Stimulated activated naive CD8-positive, alpha-beta T cell treated with anti-CD3 and anti-CD28 coated beads, Interleukin-15, amount 100 ng/mL, for 72 hours (primary cell): ENCODE measurements around the gene IL6ST.

Experiments used
- ATAC-seq: fragments of 150-1000 bp; cut with Tn5 transposase; 2 replicates; pipeline ENCODE4 v1.10.0; 2021; ENCODE audit warnings: mild to moderate bottlenecking, moderate library complexity
- DNase-seq, 2 donors: peaks; one replicate each; pipeline ENCODE4 v3.0.0; 2021 to 2022
- H3K27ac Mint-ChIP-seq, 2 donors: one replicate each; pipeline ENCODE4 v1.8.0; 2022; ENCODE audit warnings: mild to moderate bottlenecking in 2 of 2, mixed read lengths in 2 of 2, moderate library complexity in 2 of 2
- H3K27me3 Mint-ChIP-seq: one replicate; pipeline ENCODE4 v1.8.0; 2022; ENCODE audit warnings: mixed read lengths
- H3K4me1 Mint-ChIP-seq: one replicate; pipeline ENCODE4 v1.8.0; 2022; ENCODE audit warnings: mild to moderate bottlenecking, mixed read lengths
- H3K4me3 Mint-ChIP-seq, 2 donors: one replicate each; pipeline ENCODE4 v1.8.0; 2022; ENCODE audit warnings: mild to moderate bottlenecking in 2 of 2, mixed read lengths in 2 of 2, moderate library complexity in 1 of 2
- H3K9me3 Mint-ChIP-seq, 2 donors: one replicate each; pipeline ENCODE4 v1.8.0; 2022; ENCODE audit warnings: mixed read lengths in 2 of 2

The IL6ST gene

DNA sequence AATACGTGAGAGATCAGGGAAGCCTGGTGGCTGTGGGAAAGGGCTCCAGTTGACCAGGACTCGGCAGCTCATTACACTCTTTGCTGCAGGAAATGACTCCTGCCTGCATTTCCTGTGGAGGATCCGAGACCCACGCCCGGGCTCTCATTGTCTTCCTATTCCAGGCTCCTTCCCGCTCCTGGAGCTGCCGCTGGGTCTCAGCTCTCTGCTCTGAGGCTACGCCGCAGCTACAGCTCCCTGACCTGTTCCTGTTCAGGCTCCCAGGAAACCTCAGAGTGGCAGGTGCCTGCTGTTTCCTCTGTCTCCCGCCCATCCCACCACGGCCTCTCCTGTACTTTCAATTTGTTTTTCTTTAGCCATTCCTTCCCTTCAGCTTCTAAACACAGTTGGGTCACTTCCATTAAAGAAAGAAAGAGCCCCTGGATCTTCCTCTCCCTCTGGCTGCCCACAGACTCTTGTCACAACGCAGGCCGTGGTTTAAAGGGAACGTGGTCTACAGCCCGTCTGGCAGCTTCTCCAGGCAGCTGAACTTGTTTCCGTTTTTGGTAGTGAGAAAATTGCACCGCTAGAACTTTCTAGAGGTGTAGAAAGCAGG lies 71.5 kb downstream of the IL6ST start:
- H3K27ac Mint-ChIP-seq: peak overlapping the region; percentile 92 to 97

DNA sequence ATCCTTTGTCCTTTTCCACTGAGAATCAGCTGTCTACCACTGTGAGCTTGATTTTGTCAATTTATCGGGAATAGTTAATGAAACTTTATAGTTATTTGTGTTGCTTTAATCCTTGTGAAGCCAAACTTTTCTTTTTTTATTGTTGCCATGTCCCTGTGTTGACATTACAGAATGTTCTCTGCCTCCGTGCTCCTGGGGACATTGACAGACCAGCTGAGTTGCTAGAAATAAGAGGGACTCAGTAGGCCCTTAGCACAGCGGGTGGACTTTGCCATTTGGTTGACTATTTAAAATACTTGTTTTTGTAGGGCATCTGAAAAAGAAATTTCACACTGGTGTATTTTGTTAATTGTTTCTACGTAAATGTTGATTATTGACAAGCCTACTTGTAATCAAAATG lies 73.1 kb downstream of the IL6ST start:
- DNase-seq (no peak), ATAC-seq (no peak)
- Mint-ChIP-seq H3K27me3 (no peaks in the 10 kb centered on the region), H3K4me1 (peaks cover 47% of the 10 kb centered on the region), H3K27ac (no peak overlapping the region), H3K9me3 (no peaks in the 10 kb centered on the region), H3K4me3 (no peak overlapping the region)

More for the DNA sequence above, 71.5 kb downstream of the IL6ST start:
- Mint-ChIP-seq H3K4me3 (peak overlapping the region; percentile 87 to 95), H3K4me1 (peaks cover 41% of the 10 kb centered on the region), H3K27me3 (no peaks in the 10 kb centered on the region), H3K9me3 (no peaks in the 10 kb centered on the region)
- peak; percentile 64 for ATAC-seq
- DNase-seq: no peak

DNA sequence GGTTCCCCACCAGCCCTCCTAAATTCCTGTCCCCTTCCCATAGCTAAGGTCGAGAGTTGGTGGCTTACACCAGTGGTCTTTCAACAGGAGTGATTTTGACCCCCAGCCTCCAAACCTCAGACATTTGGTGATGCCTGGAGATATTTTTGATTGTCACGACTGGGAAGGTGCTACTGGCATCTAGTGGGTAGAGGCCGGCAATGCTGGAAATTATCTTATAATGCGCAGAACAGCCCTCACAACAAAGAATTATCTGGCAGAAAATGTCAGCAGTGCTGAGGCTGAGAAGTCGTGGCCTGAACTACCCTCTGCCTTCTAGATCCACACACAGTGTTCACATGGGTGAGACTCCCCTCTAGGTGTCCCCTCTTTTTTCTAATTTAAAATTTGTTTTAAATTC lies 74.0 kb downstream of the IL6ST start:
- H3K4me3 Mint-ChIP-seq: no peak overlapping the region
- peaks cover 47% of the 10 kb centered on the region for H3K4me1 Mint-ChIP-seq
- DNase-seq: no peak
- H3K27me3 Mint-ChIP-seq: no peaks in the 10 kb centered on the region
- H3K27ac Mint-ChIP-seq: no peak overlapping the region
- no peaks in the 10 kb centered on the region for H3K9me3 Mint-ChIP-seq
- no peak for ATAC-seq

DNA sequence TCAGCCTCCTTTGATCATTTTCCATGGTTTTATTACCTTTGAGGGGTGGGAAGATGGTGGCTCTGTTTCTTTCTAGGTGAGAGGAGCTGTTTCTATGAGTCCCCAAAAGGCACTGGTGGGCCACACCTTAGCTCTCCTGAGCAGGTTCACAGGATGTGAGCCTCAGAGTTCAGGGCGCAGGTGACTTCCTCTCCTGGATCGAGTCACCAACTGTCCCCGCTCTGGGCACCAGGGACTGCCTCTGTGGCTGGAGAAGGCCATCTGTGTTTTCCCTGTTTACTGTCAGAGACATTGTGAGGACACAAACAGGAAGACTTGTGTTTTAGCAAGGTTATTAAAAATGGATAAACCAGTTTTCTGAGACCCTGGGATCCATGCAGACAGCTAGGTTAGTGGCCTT lies 75.1 kb downstream of the IL6ST start:
- H3K4me3 Mint-ChIP-seq: peak overlapping the region; percentile 16 to 17
- ATAC-seq (no peak), DNase-seq (no peak)
- no peaks in the 10 kb centered on the region for H3K27me3 Mint-ChIP-seq
- H3K27ac Mint-ChIP-seq: peak overlapping the region; percentile 47 to 64
- no peaks in the 10 kb centered on the region for H3K9me3 Mint-ChIP-seq
- peaks cover 47% of the 10 kb centered on the region for H3K4me1 Mint-ChIP-seq

DNA sequence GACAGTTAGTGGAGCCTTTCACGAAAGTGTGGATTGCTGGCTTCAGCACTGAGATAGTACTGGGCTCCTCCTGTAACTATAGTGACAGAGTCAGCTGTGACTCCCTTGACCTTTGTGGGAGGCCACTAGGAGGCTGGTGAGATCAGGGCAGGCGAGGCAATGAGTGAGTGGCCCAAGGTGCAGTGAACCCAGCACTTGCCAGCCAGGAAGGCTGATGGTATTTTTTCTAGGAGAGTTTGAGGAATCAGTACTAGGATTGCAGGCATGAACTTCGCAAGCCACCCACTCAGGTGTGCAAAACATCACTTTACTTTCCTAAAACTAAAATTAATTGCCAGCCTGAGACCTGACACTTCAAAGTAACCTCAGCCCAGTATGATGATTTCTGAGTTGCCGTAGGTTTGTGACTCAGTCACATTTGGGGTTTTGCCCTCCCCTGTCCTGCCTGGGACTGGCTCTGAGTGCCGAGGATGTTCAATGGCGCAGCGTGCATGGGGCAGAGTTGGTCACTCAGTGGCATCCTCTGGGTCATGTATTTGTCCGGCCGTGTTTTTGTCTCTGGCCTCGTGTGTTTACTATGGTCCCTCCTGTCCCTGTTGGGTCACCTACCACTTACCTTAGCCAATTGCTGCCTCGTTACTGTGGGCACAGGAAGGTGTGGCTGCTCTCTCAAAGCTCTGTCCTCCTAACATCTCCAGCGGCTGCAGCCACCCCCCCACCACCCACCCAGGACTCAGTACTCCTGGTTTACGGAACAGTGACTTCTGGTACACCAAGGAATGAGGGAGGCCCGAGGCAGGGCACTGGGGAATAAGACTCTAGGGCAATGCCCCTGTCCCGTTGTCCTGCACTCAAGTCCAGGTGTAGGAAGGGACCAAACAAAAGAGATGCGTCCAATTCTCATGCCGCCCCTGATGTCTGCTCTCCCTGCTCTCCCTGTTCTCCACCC lies 76.4 kb downstream of the IL6ST start:
- H3K27me3 Mint-ChIP-seq: no peaks in the 10 kb centered on the region
- no peak overlapping the region for H3K4me3 Mint-ChIP-seq
- no peak overlapping the region for H3K27ac Mint-ChIP-seq
- ATAC-seq (peak; percentile 90), DNase-seq (no peak)
- H3K9me3 Mint-ChIP-seq: no peaks in the 10 kb centered on the region
- H3K4me1 Mint-ChIP-seq: peaks cover 39% of the 10 kb centered on the region

DNA sequence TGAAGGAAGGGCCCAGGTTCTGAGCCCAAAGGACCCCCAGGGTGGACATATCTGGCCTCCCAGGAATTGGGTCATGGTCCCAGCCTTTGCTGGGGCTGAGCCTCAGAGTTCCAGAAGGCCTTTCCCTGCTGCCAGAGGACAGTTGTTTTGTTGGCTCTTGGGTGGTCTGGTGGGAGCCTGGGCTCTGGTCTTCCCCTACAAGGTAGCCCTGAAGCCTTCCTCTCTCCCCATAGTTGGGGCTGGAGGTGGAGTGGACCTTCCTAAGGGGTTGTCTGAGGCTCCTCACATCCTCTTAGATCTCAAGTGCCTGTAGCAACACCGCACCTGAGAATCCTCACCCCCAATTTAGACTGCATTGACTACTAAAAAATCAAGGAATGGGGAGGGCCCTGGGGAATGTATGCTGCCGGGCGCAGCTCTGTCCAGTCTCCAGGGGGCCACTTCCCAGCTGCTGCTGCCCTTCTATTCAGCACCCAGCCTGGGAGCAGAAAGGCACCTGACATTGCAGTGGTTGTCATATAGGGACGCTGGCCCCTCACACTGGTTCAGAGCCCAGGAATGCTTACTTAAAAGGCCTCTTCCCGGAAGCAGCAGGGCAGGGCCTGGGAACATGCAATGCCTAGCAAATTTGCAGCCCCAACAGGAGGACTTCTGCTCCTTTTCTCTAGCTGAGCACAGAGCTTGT lies 77.2 kb downstream of the IL6ST start:
- Mint-ChIP-seq H3K27me3 (no peaks in the 10 kb centered on the region), H3K4me3 (no peak overlapping the region), H3K27ac (no peak overlapping the region), H3K9me3 (no peaks in the 10 kb centered on the region), H3K4me1 (peaks cover 31% of the 10 kb centered on the region)
- no peak for ATAC-seq
- DNase-seq: no peak

DNA sequence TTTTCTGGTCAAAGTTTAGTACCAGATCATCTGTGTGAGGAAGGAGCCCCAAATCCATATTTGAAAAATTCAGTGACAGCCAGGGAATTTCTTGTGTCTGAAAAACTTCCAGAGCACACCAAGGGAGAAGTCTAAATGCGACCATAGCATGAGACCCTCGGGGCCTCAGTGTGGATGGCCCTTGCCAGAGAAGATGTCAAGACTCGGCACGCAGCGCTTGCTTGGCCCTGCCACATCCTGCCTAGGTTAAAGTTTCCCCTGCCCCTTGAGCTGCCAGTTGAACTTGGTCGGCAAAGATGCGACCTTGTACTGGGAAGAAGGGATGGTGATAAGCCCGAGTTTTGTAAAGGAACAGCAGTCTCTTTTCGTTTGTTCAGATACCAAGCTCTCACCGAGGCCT lies 77.8 kb downstream of the IL6ST start:
- ATAC-seq (no peak), DNase-seq (no peak)
- Mint-ChIP-seq H3K27me3 (no peaks in the 10 kb centered on the region), H3K9me3 (peaks cover 0 to 4% of the 10 kb centered on the region in 2 donors), H3K4me3 (no peak overlapping the region), H3K4me1 (peaks cover 37% of the 10 kb centered on the region), H3K27ac (no peak overlapping the region)

DNA sequence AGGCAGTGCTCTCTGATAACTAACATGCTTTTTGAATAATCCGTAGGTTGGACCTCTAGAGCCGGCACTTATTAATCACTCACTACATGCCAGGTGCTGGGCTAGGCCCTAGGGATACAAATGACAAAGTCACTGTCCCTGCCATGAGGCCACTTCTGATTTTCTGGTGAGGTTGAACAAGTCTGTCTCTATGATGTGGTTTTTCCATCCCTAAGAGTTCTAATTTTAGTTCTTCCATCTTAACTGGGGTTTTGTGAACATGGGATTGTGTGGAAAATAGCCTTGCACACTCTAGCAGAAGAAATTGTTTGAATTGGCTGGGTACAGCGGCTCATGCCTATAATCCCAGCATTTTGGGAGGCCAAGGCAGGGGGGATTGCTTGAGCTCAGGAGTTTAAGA lies 79.0 kb downstream of the IL6ST start:
- Mint-ChIP-seq H3K4me1 (peaks cover 43% of the 10 kb centered on the region), H3K9me3 (peaks cover 0 to 4% of the 10 kb centered on the region in 2 donors), H3K4me3 (no peak overlapping the region), H3K27ac (no peak overlapping the region), H3K27me3 (no peaks in the 10 kb centered on the region)
- no peak for DNase-seq
- ATAC-seq: no peak

DNA sequence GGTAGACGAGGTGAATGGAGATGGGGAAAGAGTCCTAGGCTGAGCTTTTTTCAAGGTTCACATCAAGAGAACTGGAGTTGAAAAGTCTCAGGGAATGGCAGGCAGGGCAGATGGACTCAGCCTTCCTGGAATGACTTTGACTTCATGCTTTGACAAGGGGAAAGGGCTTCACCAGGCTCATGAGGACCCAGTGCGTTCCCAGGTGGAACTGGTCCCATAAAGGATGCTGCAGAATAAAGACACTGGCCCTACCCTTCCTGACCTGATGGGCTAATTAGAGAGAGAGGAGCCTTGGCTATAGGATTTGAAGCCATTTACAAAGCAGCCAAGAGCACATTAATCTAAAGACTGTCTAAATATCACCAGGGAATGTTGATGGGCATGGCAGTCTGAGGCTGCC lies 79.8 kb downstream of the IL6ST start:
- H3K9me3 Mint-ChIP-seq: peaks cover 0 to 10% of the 10 kb centered on the region in 2 donors
- H3K27me3 Mint-ChIP-seq: no peaks in the 10 kb centered on the region
- DNase-seq: no peak
- no peak overlapping the region for H3K27ac Mint-ChIP-seq
- no peak for ATAC-seq
- H3K4me1 Mint-ChIP-seq: peaks cover 35% of the 10 kb centered on the region
- H3K4me3 Mint-ChIP-seq: no peak overlapping the region

DNA sequence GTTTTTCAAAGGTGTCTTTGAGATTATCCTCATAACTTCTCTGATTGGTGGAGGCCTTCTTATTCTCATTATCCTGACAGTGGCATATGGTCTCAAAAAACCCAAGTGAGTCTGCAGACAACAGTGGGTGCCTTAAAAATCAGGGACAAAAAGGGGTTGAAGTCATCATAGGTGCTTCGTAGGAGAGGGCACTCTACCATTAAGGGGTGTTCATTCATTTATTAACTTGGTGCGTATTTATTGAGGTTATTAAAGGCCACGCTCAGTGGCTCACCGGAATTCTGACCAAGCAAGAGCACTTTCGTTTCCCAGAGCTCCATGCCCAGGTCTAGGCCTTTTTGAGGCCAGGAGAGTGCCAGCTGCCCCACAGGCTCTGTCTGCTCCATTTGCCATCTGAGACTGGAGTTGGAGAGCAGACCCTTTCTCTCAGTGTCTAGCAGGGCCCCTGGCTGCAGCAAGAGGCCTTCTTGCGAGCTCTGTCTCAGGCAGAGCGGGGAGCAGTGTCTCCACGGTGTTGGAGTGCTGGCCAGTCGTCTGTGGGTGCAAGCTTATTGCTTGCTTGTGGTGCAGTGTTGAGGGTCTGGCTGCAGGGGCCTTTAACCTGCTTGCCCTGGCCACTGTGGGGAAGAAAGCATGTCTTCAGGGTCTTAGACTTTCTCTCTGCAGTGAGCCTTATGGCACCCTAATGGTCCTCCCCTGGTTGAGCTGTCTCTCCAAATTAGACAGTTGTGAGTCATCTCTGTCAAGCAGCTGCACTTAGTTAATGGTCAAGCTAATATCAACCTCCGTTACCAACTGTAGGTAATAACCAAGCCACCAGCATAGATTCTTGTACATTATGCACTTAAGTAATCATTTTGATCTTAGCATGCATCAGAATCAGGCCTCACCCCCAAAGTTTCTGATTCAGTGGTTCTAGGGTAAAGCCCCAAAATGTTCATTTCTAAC lies 81.0 kb downstream of the IL6ST start:
- Mint-ChIP-seq H3K27ac (no peak overlapping the region), H3K27me3 (no peaks in the 10 kb centered on the region), H3K9me3 (peaks cover 0 to 11% of the 10 kb centered on the region in 2 donors), H3K4me1 (peaks cover 23% of the 10 kb centered on the region), H3K4me3 (no peak overlapping the region)
- ATAC-seq (no peak), DNase-seq (no peak)

DNA sequence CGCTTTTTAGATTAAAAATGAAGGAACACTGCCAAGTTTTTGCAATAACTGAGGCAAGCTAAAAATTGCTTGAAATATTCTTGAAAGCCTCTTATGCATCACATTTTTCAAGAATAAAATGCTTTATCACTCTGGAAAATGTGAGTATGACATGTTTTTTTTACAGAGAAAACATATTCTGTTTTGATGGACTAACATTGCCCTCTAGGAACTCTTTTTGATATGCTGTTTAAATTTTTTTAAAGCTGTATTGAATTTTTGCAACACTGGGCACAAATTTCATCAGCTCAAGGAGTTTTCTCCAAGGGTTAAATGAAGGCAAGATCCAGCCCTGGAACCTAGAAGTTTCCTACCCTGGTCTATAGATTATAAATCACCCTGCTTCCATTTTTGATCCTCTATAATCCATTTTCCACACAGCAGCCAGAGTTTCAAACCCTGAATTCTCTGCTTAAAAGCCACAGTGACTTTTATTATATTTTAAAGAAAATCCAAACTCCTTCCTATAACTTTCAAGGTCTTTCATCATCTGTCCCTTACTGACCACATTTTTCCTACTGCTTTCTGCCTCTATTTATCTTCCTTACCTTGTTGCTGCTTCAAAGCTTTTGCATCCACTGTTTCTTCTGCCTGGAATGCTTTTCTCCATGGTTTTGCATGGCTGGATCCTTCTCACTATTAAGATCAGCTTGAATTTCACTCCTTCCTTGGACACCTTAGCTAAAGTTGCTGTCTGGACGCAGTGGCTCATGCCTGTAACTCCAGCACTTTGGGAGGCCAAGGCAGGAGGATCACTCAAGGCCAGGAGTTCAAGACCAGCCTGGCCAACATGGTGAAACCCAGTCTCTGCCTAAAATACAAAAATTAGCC lies 82.7 kb downstream of the IL6ST start:
- Mint-ChIP-seq H3K9me3 (peaks cover 0 to 11% of the 10 kb centered on the region in 2 donors), H3K4me1 (peaks cover 12% of the 10 kb centered on the region), H3K27ac (peak overlapping the region in 1 of 2 donors; percentile 97), H3K4me3 (no peak overlapping the region), H3K27me3 (peaks cover 6% of the 10 kb centered on the region)
- DNase-seq (no peak), ATAC-seq (no peak)

DNA sequence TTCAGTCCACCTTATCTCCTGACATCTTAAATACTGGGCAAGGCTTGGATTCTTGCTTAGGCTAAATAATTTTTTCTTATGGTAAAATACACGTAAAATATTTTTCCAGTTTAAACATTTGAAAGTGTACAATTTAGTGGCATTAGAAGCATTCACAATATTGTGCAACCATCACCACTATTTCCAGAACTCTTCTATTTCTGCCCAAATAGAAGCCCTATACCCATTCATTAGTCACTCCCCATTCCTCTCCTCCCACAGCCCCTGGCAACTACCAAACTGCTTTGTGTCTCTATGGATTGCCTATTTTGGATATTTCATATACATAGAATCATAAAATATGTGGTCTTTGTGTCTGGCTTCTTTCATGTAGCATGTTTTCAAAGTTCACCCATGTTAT lies 86.0 kb downstream of the IL6ST start:
- DNase-seq (no peak), ATAC-seq (no peak)
- Mint-ChIP-seq H3K4me1 (peaks cover 39% of the 10 kb centered on the region), H3K27ac (no peak overlapping the region), H3K27me3 (peaks cover 29% of the 10 kb centered on the region), H3K4me3 (no peak overlapping the region), H3K9me3 (peaks cover 0 to 11% of the 10 kb centered on the region in 2 donors)

DNA sequence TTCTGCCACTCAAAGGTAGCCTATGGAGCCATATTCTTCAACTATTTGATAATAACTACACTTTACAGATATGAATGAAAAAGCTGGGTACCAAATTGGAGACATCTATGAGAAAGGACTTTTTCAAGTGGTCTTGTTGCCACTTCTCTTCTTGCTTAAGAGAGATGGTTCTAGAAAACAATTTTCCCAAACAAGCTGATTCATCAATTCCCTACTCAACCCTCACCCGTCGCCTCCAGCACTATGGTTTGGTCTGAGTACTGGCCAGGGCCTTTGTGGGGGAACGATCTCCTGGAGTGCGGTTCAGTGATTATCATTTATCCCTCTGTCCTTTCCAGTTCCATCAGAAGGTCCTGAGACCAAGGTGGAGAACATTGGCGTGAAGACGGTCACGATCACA lies 86.8 kb downstream of the IL6ST start:
- H3K27ac Mint-ChIP-seq: no peak overlapping the region
- ATAC-seq (no peak), DNase-seq (no peak)
- H3K9me3 Mint-ChIP-seq: peaks cover 0 to 11% of the 10 kb centered on the region in 2 donors
- peaks cover 29% of the 10 kb centered on the region for H3K27me3 Mint-ChIP-seq
- H3K4me3 Mint-ChIP-seq: no peak overlapping the region
- H3K4me1 Mint-ChIP-seq: peaks cover 48% of the 10 kb centered on the region

DNA sequence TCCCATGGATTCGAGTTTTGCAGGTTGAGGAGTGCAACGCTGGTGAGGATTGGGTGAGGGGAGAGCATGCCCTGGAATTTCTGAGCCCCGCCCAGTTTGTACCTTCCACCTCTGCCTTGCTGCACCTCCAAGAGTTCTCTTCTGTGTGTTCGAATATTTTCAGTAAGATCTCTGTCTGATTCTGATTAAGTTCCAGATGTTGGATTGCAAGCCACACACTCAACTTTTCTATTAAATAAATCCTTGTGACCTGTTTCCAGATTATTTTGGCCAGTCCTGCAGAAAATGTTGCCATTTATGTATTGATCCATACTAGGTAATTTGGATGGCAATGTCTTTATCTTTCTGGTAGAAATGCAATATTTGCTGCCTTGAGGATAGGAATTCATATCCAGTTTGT lies 89.5 kb downstream of the IL6ST start:
- Mint-ChIP-seq H3K27ac (no peak overlapping the region), H3K9me3 (peaks cover 0 to 4% of the 10 kb centered on the region in 2 donors), H3K27me3 (peaks cover 37% of the 10 kb centered on the region)

More for the DNA sequence above, 89.5 kb downstream of the IL6ST start:
- ATAC-seq: no peak
- peaks cover 51% of the 10 kb centered on the region for H3K4me1 Mint-ChIP-seq
- DNase-seq: no peak
- H3K4me3 Mint-ChIP-seq: no peak overlapping the region
